ENCODE measurements around the gene SPATA6L.

GRCh38 chr9:4574657-4575243, 91.5 kb downstream of the SPATA6L start:
- TF ChIP-seq TEAD4 (IDR thresholded peaks at IDR 0.05; ENCODE audit: borderline replicate concordance, insufficient read depth) (no peak), FOXM1 (IDR thresholded peaks at IDR 0.05; ENCODE audit: low read depth) (no peak), YY1 (IDR thresholded peaks at IDR 0.05; ENCODE audit: low read depth) (no peak)

Data from SK-N-SH (cell line).